Ascending aorta (tissue), 2 donors: ENCODE measurements around the gene MGAT5B. TPM values are rescaled to one million over a fixed set of nuclear protein-coding genes. Genes with fewer than 3 reads are reported as not detected.

Experiments
- DNase-seq, 2 donors: peaks; one replicate each; pipeline ENCODE4 v3.0.0-alpha.2; 2019; ENCODE audit warnings: low spot score in 2 of 2
- H3K27ac ChIP-seq, 2 donors: fragments of 200-600 bp; sonication (generic); one replicate each; pipeline ENCODE4 v1.5.1; 2016 to 2017; ENCODE audit warnings: mild to moderate bottlenecking in 1 of 2
- H3K27me3 ChIP-seq: fragments of 200-600 bp; sonication (generic); one replicate; pipeline ENCODE4 v1.5.1; 2017
- H3K36me3 ChIP-seq, 2 donors: fragments of 200-600 bp; sonication (generic); one replicate each; pipeline ENCODE4 v1.5.1; 2016
- H3K4me1 ChIP-seq, 2 donors: fragments of 200-600 bp; sonication (generic); one replicate each; pipeline ENCODE4 v1.5.1; 2016 to 2017; ENCODE audit warnings: mild to moderate bottlenecking in 1 of 2
- H3K4me3 ChIP-seq, 2 donors: fragments of 200-600 bp; sonication (generic); one replicate each; pipeline ENCODE4 v1.5.1; 2016 to 2017; ENCODE audit warnings: mild to moderate bottlenecking in 1 of 2
- H3K9me3 ChIP-seq, 2 donors: fragments of 200-600 bp; sonication (generic); one replicate each; pipeline ENCODE4 v1.5.1; 2016
- CTCF ChIP-seq, 3 experiments: fragments of 200-600 bp in 2 of 3; fragments of 450-650 bp in 1 of 3; sonication (generic) in 2 of 3; IDR thresholded peaks; one replicate each; pipeline ENCODE4 v1.5.1; 2016 to 2019; ENCODE audit warnings: antibody characterized with exemption in 3 of 3, mild to moderate bottlenecking in 1 of 3, moderate library complexity in 1 of 3
- intact Hi-C: fragments of 100-400 bp; cut with DNase I; formaldehyde crosslinking; loops from one replicate; pipeline ENCODE4 v1.15.1; 2023
- total RNA-seq: library from RNA; depleted of rRNA; stranded (reverse); fragments of >200 nt; gene quantifications from one replicate; pipeline ENCODE4 v1.1.0, GENCODE V29; 2016

The MGAT5B gene
- total RNA-seq, 1 donor from 2014 or later = not detected

- Histone ChIP-seq H3K9me3 (no peaks in the 10 kb centered on the region), H3K27me3 (no peaks in the 10 kb centered on the region), H3K27ac (no peak overlapping the region), H3K4me3 (no peak overlapping the region), H3K4me1 (no peaks in the 10 kb centered on the region), H3K36me3 (no peaks in the 10 kb centered on the region)
- DNase-seq = no peak
- TF ChIP-seq CTCF (IDR thresholded peaks at IDR 0.05) = no peak
- intact Hi-C loops = no loop called here
Observed at GRCh38 chr17:76900723-76901122, 32.5 kb downstream of the MGAT5B start.

GRCh38 chr17:76901542-76902197 is 33.5 kb downstream of the MGAT5B start:
- intact Hi-C loops = no loop called here
- Histone ChIP-seq H3K36me3 (no peaks in the 10 kb centered on the region), H3K27ac (no peak overlapping the region), H3K27me3 (no peaks in the 10 kb centered on the region), H3K4me3 (no peak overlapping the region), H3K9me3 (no peaks in the 10 kb centered on the region), H3K4me1 (no peaks in the 10 kb centered on the region)
- no peak for TF ChIP-seq CTCF (IDR thresholded peaks at IDR 0.05)
- no peak for DNase-seq

- Histone ChIP-seq H3K4me1 (no peaks in the 10 kb centered on the region), H3K27me3 (no peaks in the 10 kb centered on the region), H3K4me3 (no peak overlapping the region), H3K27ac (no peak overlapping the region), H3K36me3 (no peaks in the 10 kb centered on the region), H3K9me3 (no peaks in the 10 kb centered on the region)
- no peak for DNase-seq
- no peak for TF ChIP-seq CTCF (IDR thresholded peaks at IDR 0.05)
- intact Hi-C loops = no loop called here
Observed at GRCh38 chr17:76902476-76902875, 34.3 kb downstream of the MGAT5B start.

- Histone ChIP-seq H3K4me1 (no peaks in the 10 kb centered on the region), H3K9me3 (no peaks in the 10 kb centered on the region), H3K27ac (no peak overlapping the region), H3K4me3 (no peak overlapping the region), H3K27me3 (no peaks in the 10 kb centered on the region), H3K36me3 (no peaks in the 10 kb centered on the region)
- TF ChIP-seq CTCF (IDR thresholded peaks at IDR 0.05) = no peak
- DNase-seq = no peak
- intact Hi-C loops = no loop called here
Observed at GRCh38 chr17:76903631-76904030, 35.4 kb downstream of the MGAT5B start.

GRCh38 chr17:76904116-76904515 is 35.9 kb downstream of the MGAT5B start:
- TF ChIP-seq CTCF (IDR thresholded peaks at IDR 0.05) = no peak
- intact Hi-C loops = no loop called here
- no peaks in the 10 kb centered on the region for H3K27me3 ChIP-seq

GRCh38 chr17:76905036-76905435 is 36.8 kb downstream of the MGAT5B start:
- intact Hi-C loops = no loop called here
- no peak overlapping the region for H3K4me3 ChIP-seq
- H3K36me3 ChIP-seq = no peaks in the 10 kb centered on the region
- no peaks in the 10 kb centered on the region for H3K27me3 ChIP-seq
- H3K27ac ChIP-seq = no peak overlapping the region
- H3K4me1 ChIP-seq = no peaks in the 10 kb centered on the region
- no peaks in the 10 kb centered on the region for H3K9me3 ChIP-seq
- no peak for DNase-seq
- no peak for TF ChIP-seq CTCF (IDR thresholded peaks at IDR 0.05)

More at GRCh38 chr17:76904116-76904515, 35.9 kb downstream of the MGAT5B start:
- H3K4me1 ChIP-seq = no peaks in the 10 kb centered on the region
- DNase-seq = no peak
- no peak overlapping the region for H3K4me3 ChIP-seq
- H3K36me3 ChIP-seq = no peaks in the 10 kb centered on the region
- no peaks in the 10 kb centered on the region for H3K9me3 ChIP-seq
- no peak overlapping the region for H3K27ac ChIP-seq
